Renal cortical epithelial cell (primary cell): Measurements from ENCODE around the gene ALAD. TPM values are rescaled to one million over a fixed set of nuclear protein-coding genes. Genes with fewer than 3 reads are reported as not detected.
A peak's percentile ranks its signal among the peaks of the same experiment; 100 is the strongest.
"Not testable (repeated sequence)": the region's sequence is repeated elsewhere in the genome, so short reads cannot be mapped to it uniquely, and the experiment has no call there.

Source experiments
- DNase-seq: peaks from one replicate; pipeline ENCODE4 v3.0.0-alpha.2; 2011; ENCODE audit warnings: low read depth
- total RNA-seq: library from RNA; depleted of rRNA; stranded (reverse); fragments of >200 nt; gene quantifications from 2 replicates; pipeline ENCODE4 v1.2.3, GENCODE V29; 2014

The ALAD gene
- total RNA-seq, result 6.3 and 34.0 TPM in 2 replicates

DNA sequence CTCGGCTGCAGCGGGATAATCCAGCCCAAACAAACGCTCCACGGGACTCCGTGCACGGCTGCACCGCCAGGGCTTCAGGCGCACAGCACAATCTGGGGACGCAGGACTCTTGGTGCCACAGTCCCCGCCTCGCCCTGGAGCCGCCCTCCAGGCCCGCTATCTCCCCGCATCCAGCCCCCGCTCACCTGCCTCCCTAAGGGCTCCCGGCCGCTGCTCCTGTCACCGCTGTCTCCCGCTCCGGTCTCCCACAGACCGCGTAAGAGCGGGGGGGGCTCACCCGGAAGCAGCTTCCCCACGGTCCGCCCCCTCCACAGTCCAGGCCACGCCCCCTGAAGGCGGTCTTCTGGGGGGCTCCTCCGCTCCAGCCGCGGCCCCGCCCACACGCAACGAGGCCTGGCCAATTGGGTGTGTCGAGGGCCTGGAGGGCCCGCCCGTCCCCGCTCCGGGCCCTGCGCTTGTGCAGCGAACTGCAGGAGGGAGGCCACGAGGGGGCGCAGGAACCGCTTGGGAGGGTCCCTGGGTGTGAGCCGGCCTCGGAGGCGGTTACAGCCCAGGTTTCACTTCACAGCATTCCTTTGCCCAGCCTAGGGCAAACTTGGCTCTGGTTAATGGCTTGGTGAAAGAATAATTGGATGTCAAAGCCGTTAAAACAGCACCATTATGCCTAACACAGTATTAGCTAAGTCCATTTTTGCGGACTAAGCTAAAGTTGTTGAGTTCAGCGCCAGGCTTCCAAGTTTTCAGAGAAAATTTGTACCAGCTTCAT is at the start of gene ALAD:
TSS of gene ALAD (minus strand) at position 258 of the 766 bp plus-strand sequence. CDS start 7,725 bp downstream, outside the sequence.
- DNase-seq, result peak; percentile 93

DNA sequence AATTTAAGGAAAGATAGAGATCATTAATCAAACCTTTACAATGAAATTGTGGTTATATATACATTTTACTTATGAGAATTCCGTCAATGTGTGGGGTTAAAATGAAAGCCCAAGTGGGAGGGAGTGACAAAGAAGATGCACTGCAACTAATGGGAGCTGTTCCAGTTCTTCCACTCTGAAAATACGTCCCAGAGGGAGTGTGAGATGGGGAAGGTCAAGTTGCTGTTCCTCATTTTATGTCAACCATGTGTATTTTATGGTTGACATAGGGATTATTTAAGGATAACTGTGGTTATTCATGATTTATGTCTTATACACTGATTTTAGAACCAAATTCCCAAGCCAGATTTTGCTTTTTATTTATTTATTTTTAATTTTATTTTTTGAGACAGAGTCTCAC is 48.3 kb upstream of the ALAD start:
- DNase-seq, result no peak

DNA sequence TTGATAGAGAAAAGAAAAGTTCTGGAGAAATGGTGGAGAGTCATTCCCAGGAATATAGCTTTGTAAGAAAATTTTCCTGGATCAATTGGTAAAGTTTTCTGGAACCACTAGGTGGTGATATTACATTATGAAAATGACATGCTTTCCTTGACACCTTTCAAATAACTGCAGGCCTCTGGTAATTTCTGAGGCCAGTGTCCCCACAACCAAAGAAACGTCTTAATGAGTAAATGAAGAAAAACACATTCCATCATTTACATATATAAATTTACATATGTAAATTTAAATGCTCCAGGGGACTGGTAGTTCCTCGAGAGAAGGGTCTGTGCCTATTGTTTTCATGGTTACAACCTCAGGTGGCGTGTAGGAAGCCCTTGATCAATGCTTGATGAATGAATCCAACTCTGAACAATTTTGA is 45.2 kb upstream of the ALAD start:
- DNase-seq, result peak; percentile 72

- DNase-seq, result no peak
Observed at GRCh38 chr9:113444736-113445135, 43.7 kb upstream of the ALAD start.

GRCh38 chr9:113437716-113438115 is 36.6 kb upstream of the ALAD start:
- DNase-seq, result not testable (repeated sequence)

- DNase-seq, result no peak
Observed at GRCh38 chr9:113436728-113437515, 35.8 kb upstream of the ALAD start.

DNA sequence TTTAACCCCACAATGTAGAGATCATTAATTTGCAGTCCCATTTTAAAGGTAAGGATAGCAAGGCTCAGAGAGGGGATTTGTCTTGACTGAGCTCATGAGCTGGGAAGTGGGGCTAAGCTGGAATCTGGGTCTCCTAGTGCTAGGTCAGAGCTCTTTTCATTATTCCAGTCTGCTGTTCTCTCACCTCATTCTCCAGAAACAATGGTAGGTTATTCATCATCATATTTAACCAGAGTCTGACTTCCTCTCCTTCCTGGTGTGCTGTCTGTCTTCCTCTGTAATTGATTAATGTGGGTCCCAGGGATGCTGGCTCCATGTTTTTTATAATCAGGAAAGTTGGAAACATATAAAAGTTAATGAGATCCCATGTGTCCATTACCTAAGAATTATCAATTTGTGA is 30.1 kb upstream of the ALAD start:
- DNase-seq, result peak; percentile 19

DNA sequence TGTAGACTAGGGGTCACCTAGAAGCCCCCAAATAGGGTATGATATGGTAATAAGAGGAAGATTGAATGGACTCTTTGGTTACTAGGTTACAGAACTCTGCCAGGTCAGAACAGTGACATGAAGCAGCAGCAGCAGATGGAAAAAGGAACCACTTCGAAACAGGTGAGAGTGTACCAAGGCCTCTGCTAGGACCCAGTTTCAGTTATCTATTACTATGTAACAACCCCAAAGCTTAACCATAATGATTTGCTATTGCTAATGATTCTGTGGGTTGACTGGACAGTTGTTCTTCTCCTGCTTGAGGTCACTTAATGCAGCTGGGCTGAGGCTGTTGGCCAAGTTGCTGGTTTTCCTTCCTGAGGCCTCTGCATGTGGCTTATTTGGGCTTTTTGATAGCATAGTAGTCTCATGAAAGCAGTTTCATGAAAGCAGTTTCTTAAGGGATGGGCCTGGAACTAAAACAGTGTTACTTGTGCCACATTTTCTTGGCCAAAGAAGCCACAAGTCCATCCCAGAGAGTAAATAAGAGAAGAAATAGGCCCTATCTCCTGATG is 27.1 kb upstream of the ALAD start:
- DNase-seq, result no peak

DNA sequence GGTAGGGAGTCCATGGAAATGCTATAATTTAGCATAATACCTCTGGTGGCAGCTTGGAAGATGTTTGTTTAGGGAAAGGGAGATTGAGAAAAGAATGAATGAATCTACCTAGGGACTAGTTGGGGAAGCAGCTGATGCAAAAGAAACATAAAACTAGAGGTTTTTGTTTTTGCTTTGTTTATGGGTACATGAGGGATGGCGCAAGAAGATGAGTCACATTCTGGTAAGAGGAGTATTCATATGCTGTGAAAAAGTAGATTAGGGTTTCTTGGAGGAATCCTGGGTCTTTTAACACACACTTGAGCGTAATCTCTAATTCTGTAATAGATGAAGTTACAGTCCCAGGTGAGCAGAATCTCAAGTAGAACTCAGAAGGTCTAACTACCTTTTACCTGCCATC is 26.5 kb upstream of the ALAD start:
- DNase-seq, result peak; percentile 65

DNA sequence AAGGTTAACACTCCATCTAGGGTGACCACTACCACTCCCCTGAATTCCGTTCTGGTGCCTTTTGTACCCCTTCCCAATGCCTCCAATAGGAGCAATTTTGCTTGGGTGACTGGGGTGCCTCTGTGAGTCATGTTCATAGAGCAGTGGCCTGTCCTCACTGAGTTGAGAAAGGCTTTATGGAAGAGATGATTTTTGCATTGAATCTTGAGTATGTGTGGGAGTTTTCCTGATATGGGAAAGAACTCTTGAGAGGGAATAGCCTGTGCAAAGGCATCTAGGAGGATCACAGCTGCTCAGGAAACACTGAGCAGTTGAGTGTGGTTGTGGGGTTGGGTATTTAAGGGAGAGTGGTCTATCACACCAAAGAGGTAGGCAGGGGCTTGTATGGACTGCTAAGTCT is 25.6 kb upstream of the ALAD start:
- no peak for DNase-seq

- DNase-seq, result no peak
Observed at GRCh38 chr9:113425072-113425471, 24.0 kb upstream of the ALAD start.

- DNase-seq, result no peak
Observed at GRCh38 chr9:113421726-113422125, 20.6 kb upstream of the ALAD start.

- no peak for DNase-seq
Observed at GRCh38 chr9:113417370-113417769, 16.3 kb upstream of the ALAD start.

- DNase-seq, result no peak
Observed at GRCh38 chr9:113416149-113416721, 15.2 kb upstream of the ALAD start.

DNA sequence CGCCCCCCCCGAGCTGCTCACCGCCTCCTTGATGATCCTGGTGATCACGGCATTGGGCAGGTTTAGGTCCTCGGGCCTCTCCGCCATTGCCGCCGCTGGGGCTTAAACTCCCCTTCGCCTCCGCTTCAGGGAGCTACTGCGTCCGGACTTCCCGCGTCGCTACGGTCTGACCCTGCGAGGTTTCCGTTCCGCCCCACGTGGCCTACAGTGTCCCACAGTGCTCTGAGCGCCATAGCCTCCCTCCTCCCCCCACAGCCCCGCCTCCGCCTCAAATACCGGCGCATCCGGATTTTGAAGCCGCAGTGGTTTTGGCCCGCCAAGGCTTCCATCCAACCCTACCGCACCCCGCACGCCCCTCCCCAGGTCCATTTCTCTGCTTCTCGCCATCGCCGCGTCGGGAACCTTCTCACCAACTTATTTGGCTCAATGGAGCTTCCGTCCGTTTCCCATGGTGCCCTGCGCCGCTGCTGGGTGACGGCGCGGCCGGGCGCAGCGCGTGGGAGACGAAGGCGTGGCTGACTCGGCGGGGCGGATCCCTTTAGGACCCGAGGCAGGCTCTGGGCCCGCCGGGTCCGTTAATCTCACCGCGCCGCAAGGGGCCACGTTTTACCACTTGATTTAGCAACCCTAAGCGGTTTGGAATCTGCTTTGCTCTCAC is 9.3 kb upstream of the ALAD start, which contains the start of the genes C9orf43 and POLE3:
TSS of gene C9orf43 (plus strand) at position 541 of the 658 bp plus-strand sequence. CDS start 2,747 bp downstream, outside the sequence.
TSS of gene POLE3 (minus strand) at position 469 of the 658 bp plus-strand sequence. CDS start at position 87, 382 bp downstream.
- peak; percentile 83 for DNase-seq

GRCh38 chr9:113409883-113410206 is 8.8 kb upstream of the ALAD start:
- no peak for DNase-seq

GRCh38 chr9:113409481-113409880 is 8.4 kb upstream of the ALAD start:
- DNase-seq, result no peak

- peak; percentile 76 for DNase-seq
Observed at GRCh38 chr9:113406873-113407511, 5.9 kb upstream of the ALAD start.

DNA sequence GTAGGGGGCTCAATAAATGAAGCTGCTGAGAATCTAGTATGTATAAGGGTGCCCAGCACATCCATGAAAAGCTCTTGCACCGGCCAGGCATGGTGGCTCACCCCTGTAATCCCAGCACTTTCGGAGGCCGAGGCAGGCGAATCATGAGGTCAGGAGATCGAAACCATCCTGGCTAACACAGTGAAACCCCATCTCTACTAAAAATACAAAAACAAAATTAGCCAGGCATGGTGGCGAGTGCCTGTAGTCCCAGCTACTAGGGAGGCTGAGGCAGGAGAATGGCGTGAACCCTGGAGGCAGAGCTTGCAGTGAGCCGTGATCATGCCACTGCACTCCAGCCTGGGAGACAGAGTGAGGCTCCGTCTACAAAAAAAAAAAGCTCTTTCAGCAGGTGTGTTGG is 5.3 kb upstream of the ALAD start:
- DNase-seq, result not testable (repeated sequence)

DNA sequence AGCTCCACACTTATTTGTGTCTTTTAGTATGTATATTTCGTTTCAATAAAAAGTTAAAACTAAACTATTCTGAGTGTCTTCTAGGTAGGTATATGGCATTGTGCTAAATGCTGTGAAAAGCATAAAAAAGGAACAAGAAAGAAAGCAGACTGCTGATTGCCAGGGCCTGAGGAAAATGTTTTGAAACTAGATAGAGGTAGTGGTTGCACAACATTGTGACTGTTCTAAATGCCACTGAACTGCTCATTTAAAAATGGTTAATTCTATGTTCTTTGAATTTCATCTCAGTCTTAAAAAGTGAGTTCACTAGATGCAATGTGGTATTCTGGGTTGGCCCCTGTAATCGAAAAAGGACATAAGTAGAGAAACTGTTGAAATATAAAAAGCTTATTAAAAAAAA is 2.6 kb upstream of the ALAD start:
- no peak for DNase-seq

DNA sequence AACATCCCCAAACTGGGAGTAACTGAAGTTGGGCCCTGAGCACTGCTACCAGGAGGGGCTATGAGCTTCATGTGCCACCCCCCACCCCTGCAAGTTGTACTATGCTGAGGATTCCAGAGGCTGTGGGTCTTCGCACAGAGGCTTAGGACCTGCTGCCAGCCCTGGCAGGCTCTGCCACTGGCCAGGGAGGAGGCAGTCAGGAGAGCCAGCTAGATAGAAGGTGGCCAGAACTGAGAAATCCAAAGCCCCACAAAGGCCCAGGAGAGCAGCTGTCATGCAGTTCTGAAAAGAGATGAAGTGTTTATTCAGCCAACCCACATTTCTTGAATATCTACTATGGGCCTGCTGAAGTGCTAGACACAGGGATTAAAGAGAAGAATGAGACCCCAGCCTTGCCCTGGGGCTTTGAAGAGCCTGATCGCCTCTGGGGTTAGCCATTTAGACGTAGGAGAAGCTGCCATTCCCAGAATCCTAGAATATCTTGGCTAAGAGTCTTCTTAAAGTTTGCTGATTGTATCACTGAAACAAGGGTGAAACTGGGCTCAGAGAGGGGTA is 1.4 kb downstream of the ALAD start:
- DNase-seq, result no peak
